Endothelial cell of umbilical vein (primary cell): ENCODE measurements around the gene ZRSR2. TPM values are rescaled to one million over a fixed set of nuclear protein-coding genes. Genes with fewer than 3 reads are reported as not detected.

ENCODE experiments used
- BruUV-seq: library from RNA; stranded (reverse); fragments of 400-500 nt; replicated peaks from 2 replicates; lab custom pipeline; 2021; lab: Mats Ljungman, UMichigan
- CTCF ChIA-PET: fragments of 300-600, 350-600 bp; sonication (Branson Sonifier 250); formaldehyde crosslinking; loops from one replicate; lab custom pipeline; 2021; ENCODE audit warnings: antibody characterized with exemption, inconsistent platforms; lab: Charles Lee
- POLR2A ChIA-PET: fragments of 300-600, 350-600 bp; sonication (Branson Sonifier 250); formaldehyde crosslinking; loops from one replicate; lab custom pipeline; 2021; ENCODE audit warnings: antibody characterized with exemption, inconsistent platforms; lab: Charles Lee
- DNase-seq: peaks from one replicate; pipeline ENCODE4 v3.0.0-alpha.2; 2011; ENCODE audit warnings: low read depth, low spot score
- FAIRE-seq: peaks from 2 replicates; lab custom pipeline; 2011; peaks lifted over from hg19 to GRCh38; lab: Jason Lieb, UNC
- H2AFZ ChIP-seq: 2 replicates; pipeline ENCODE4 v1.6.0; 2012; ENCODE audit warnings: low read depth, low read length, control low read depth, inconsistent platforms
- H3K27ac ChIP-seq: 2 replicates; pipeline ENCODE4 v1.5.1; 2011; ENCODE audit warnings: low read depth, mild to moderate bottlenecking, control low read depth, low read length, moderate library complexity; ENCODE audit not compliant: insufficient read depth
- H3K27me3 ChIP-seq, 2 experiments: 2 replicates each; pipeline versions ENCODE4 v1.6.0 to v1.6.1; 2011; ENCODE audit warnings: low read length in 2 of 2, mixed read lengths in 1 of 2; ENCODE audit not compliant: control insufficient read depth in 2 of 2, insufficient read depth in 2 of 2
- H3K36me3 ChIP-seq, 2 experiments: 2 replicates in 1 of 2; 3 replicates in 1 of 2; pipeline ENCODE4 v1.5.1; 2011; ENCODE audit warnings: low read length in 2 of 2, mild to moderate bottlenecking in 1 of 2, moderate library complexity in 1 of 2; ENCODE audit not compliant: control insufficient read depth in 2 of 2, insufficient read depth in 2 of 2; ENCODE audit errors: extremely low read depth in 1 of 2
- H3K4me1 ChIP-seq: 3 replicates; pipeline ENCODE4 v1.5.1; 2011; ENCODE audit warnings: mild to moderate bottlenecking, low read length; ENCODE audit not compliant: control insufficient read depth, insufficient read depth; ENCODE audit errors: extremely low read depth
- H3K4me2 ChIP-seq: 2 replicates; pipeline ENCODE4 v1.6.1; 2011; ENCODE audit warnings: low read length, control low read depth, mixed read lengths; ENCODE audit not compliant: insufficient read depth
- H3K4me3 ChIP-seq, 3 experiments: fragments of 200-600 bp in 1 of 3; sonication (generic), shearing (Covaris generic) in 1 of 3; replicated peaks in 1 of 3; 2 replicates each; pipeline ENCODE4 v1.5.1; 2011 to 2016; ENCODE audit warnings: control low read depth in 3 of 3, low read length in 3 of 3, mild to moderate bottlenecking in 2 of 3, inconsistent platforms in 1 of 3, low read depth in 1 of 3, moderate library complexity in 1 of 3; ENCODE audit not compliant: insufficient read depth in 1 of 3
- H3K79me2 ChIP-seq: 2 replicates; pipeline ENCODE4 v1.6.0; 2012; ENCODE audit warnings: low read length, inconsistent platforms; ENCODE audit not compliant: control insufficient read depth, insufficient read depth
- H3K9ac ChIP-seq: replicated peaks from 2 replicates; pipeline ENCODE3; 2011; ENCODE audit warnings: low read length, control low read depth; ENCODE audit not compliant: insufficient read depth; ENCODE audit errors: extremely low read depth
- H3K9me1 ChIP-seq: replicated peaks from 3 replicates; pipeline ENCODE4 v1.6.0; 2011; ENCODE audit warnings: mild to moderate bottlenecking, low read length; ENCODE audit not compliant: control insufficient read depth, insufficient read depth; ENCODE audit errors: extremely low read depth
- H3K9me3 ChIP-seq: replicated peaks from 2 replicates; pipeline ENCODE4 v1.5.1; 2012; ENCODE audit warnings: low read length, inconsistent platforms; ENCODE audit not compliant: control insufficient read depth, insufficient read depth
- H4K20me1 ChIP-seq: replicated peaks from 2 replicates; pipeline ENCODE3; 2011; ENCODE audit warnings: mild to moderate bottlenecking, low read length; ENCODE audit not compliant: control insufficient read depth, insufficient read depth; ENCODE audit errors: extremely low read depth
- EZH2 ChIP-seq: IDR thresholded peaks from 2 replicates; pipeline ENCODE4 v1.6.1; 2012; ENCODE audit warnings: borderline replicate concordance, low read depth, mild to moderate bottlenecking, moderate library complexity, low read length, inconsistent platforms; ENCODE audit not compliant: severe bottlenecking
- FOS ChIP-seq: IDR thresholded peaks from 2 replicates; pipeline ENCODE4 v1.6.1; 2011; ENCODE audit warnings: mild to moderate bottlenecking, low read length, moderate library complexity, borderline replicate concordance; ENCODE audit not compliant: insufficient read depth
- GATA2 ChIP-seq: IDR thresholded peaks from 2 replicates; pipeline ENCODE4 v1.7.0; 2011; ENCODE audit warnings: low read depth, mild to moderate bottlenecking, moderate library complexity, mixed read lengths, low read length; ENCODE audit not compliant: insufficient read length, insufficient read depth
- JUN ChIP-seq: IDR thresholded peaks from 2 replicates; pipeline ENCODE4 v1.6.1; 2011; ENCODE audit warnings: borderline replicate concordance, low read depth; ENCODE audit not compliant: insufficient read length, insufficient read depth
- MYC ChIP-seq: IDR thresholded peaks from one replicate; pipeline ENCODE4 v1.6.1; 2011; ENCODE audit warnings: mild to moderate bottlenecking, low read depth, low read length
- POLR2A ChIP-seq: IDR thresholded peaks from 2 replicates; pipeline ENCODE4 v1.6.1; 2012; ENCODE audit warnings: low read depth, mild to moderate bottlenecking, control low read depth, low read length
- POLR2AphosphoS5 ChIP-seq: IDR thresholded peaks from 2 replicates; pipeline ENCODE4 v1.6.1; 2012; ENCODE audit warnings: low read depth, mild to moderate bottlenecking, control low read depth, low read length, moderate library complexity; ENCODE audit not compliant: insufficient read depth
- dilution Hi-C: fragments of 300-500 bp; cut with MboI; formaldehyde crosslinking; loops from one replicate; pipeline ENCODE4 v1.15.0; 2019; ENCODE audit warnings: low sequenced_read_pairs; ENCODE audit not compliant: extremely low pct_ligation_motif_present
- intact Hi-C: fragments of 100-400 bp; cut with micrococcal nuclease; formaldehyde crosslinking; loops from one replicate; pipeline ENCODE4 v1.10.0; 2022
- polyA plus RNA-seq, 4 experiments: library from polyadenylated mRNA; depleted of rRNA in 3 of 4; stranded (reverse) in 3 of 4; unstranded in 1 of 4; fragments of >200 nt; gene quantifications; 2 replicates each; pipeline versions ENCODE4 v1.2.1 to v1.2.3, GENCODE V29; 2011 to 2012; ENCODE audit warnings: missing spikeins in 1 of 4
- total RNA-seq: library from RNA; stranded (reverse); gene quantifications from 2 replicates; pipeline ENCODE4 v1.2.3, GENCODE V29; 2021
- TF ChIP-seq, protein P1 (sequence below), 2 donors: IDR thresholded peaks; 1 replicate in 1 of 2; 2 replicates in 1 of 2; pipeline ENCODE4 v1.5.1; 2011; ENCODE audit warnings: low read length in 2 of 2, mild to moderate bottlenecking in 2 of 2, moderate library complexity in 2 of 2, control low read depth in 1 of 2, inconsistent platforms in 1 of 2, low read depth in 1 of 2; ENCODE audit not compliant: insufficient read depth in 1 of 2; ENCODE audit errors: extremely low read depth in 1 of 2
- TF ChIP-seq, protein P2 (sequence below): IDR thresholded peaks from 2 replicates; pipeline ENCODE4 v1.6.1; 2011; ENCODE audit not compliant: insufficient read depth, insufficient read length

ZRSR2 gene
- total and polyA plus RNA-seq, 2 donors (not counting 3 experiments of a cell fraction or from before 2014, with no cell fraction given): 3.3 to 8.1 TPM

DNA sequence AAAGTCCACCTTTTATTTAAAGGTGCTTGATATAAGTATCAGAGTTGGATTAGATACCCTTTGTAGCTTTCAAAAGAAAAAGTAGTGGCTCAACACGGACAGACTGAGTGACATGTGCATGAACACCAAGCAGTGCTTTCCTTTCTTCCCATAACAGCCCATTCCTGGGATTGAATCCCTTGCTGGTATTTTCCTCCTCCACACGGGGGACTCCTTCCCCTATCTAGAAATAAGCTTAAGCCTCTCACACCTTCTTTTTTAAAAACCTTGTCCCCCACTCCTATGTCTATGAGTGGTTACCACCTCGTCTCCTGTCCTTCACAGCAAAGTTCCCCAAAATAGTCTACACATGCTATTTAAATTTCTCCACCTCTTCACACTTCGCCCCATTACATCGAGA is 59.3 kb downstream of the ZRSR2 start:
- Histone ChIP-seq H3K36me3 (no peaks in the 10 kb centered on the region), H3K4me2 (no peak overlapping the region), H2AFZ (no peak overlapping the region), H4K20me1 (no peaks in the 10 kb centered on the region), H3K4me3 (no peak overlapping the region), H3K27me3 (no peaks in the 10 kb centered on the region), H3K79me2 (peaks cover 5% of the 10 kb centered on the region), H3K27ac (no peak overlapping the region), H3K9me3 (no peaks in the 10 kb centered on the region), H3K9ac (no peak overlapping the region), H3K9me1 (no peaks in the 10 kb centered on the region), H3K4me1 (peaks cover 5% of the 10 kb centered on the region)
- ChIA-PET POLR2A (no interaction called here), CTCF (interaction anchor here (0.5 to 2.4 kb wide), 12 partner anchors 9 to 497 kb away, joined by 3 to 19 read pairs (median 4); partner anchors contain the start of gene GRPR)
- FAIRE-seq (no peak), DNase-seq (peak; percentile 29)
- intact Hi-C loops (no loop called here), dilution Hi-C loops (no loop called here)
- BruUV-seq: no TSS peak
- no peak for TF ChIP-seq MYC
- TF ChIP-seq, protein P1, sequence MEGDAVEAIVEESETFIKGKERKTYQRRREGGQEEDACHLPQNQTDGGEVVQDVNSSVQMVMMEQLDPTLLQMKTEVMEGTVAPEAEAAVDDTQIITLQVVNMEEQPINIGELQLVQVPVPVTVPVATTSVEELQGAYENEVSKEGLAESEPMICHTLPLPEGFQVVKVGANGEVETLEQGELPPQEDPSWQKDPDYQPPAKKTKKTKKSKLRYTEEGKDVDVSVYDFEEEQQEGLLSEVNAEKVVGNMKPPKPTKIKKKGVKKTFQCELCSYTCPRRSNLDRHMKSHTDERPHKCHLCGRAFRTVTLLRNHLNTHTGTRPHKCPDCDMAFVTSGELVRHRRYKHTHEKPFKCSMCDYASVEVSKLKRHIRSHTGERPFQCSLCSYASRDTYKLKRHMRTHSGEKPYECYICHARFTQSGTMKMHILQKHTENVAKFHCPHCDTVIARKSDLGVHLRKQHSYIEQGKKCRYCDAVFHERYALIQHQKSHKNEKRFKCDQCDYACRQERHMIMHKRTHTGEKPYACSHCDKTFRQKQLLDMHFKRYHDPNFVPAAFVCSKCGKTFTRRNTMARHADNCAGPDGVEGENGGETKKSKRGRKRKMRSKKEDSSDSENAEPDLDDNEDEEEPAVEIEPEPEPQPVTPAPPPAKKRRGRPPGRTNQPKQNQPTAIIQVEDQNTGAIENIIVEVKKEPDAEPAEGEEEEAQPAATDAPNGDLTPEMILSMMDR (IDR thresholded peaks at IDR 0.05; ENCODE audit: extremely low read depth in 1 of 2, insufficient read depth in 1 of 2, low read depth in 1 of 2, low read length in 2 of 2): peak in 1 of 2 donors; percentile 28

DNA sequence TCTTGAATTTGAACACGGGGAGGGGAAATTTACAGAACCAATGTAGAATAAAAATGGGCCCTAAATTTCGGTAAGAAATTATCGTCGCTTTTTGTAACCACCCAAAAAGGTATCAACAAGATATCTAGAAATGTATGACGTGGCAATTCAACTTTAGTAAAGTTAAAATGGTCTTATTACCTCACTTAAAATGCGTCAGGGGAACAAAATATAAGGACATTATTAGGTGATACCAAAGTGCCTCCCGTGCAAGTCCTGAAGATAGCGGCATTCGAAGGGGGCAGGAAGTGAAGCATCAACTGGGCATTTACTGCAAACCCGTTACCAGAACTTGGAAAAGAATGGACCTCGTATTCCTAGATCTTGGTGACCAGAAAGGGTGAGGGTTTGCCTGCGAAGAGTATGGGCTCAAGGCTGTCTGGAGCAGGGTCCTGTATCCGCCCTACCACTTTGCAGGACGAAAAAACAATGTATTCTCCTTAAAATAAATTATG is 63.3 kb downstream of the ZRSR2 start:
- peaks cover 5% of the 10 kb centered on the region for H3K79me2 ChIP-seq
- H3K36me3 ChIP-seq: no peaks in the 10 kb centered on the region
- peak overlapping the region; percentile 1 for H2AFZ ChIP-seq
- ChIA-PET CTCF (no interaction called here), POLR2A (no interaction called here)
- intact Hi-C loops (loop anchor here (1.0 to 10.0 kb wide), 7 partner anchors 63 to 1881 kb away; partner anchors contain the start of gene SCML1), dilution Hi-C loops (no loop called here)
- no peaks in the 10 kb centered on the region for H4K20me1 ChIP-seq
- DNase-seq (peak; percentile 25), FAIRE-seq (no peak)
- H3K4me1 ChIP-seq: peaks cover 14% of the 10 kb centered on the region
- H3K9ac ChIP-seq: peak overlapping the region; percentile 60
- TF ChIP-seq MYC (no peak), POLR2AphosphoS5 (no peak), EZH2 (no peak), POLR2A (no peak), JUN (no peak), FOS (no peak), GATA2 (no peak)
- TF ChIP-seq, protein P2, sequence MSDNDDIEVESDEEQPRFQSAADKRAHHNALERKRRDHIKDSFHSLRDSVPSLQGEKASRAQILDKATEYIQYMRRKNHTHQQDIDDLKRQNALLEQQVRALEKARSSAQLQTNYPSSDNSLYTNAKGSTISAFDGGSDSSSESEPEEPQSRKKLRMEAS: no peak
- TF ChIP-seq, protein P1 (IDR thresholded peaks at IDR 0.05; ENCODE audit: extremely low read depth in 1 of 2, insufficient read depth in 1 of 2, low read depth in 1 of 2, low read length in 2 of 2): no peak
- no peaks in the 10 kb centered on the region for H3K27me3 ChIP-seq
- H3K4me3 ChIP-seq: peak overlapping the region; percentile 17 to 84 (median 79)
- BruUV-seq: TSS peak; percentile 48
- H3K4me2 ChIP-seq: peak overlapping the region; percentile 81
- H3K9me3 ChIP-seq: no peaks in the 10 kb centered on the region
- H3K9me1 ChIP-seq: no peaks in the 10 kb centered on the region
- peak overlapping the region; percentile 21 for H3K27ac ChIP-seq
